Measurements from ENCODE around the gene PLEKHM1. TPM values are rescaled to one million over a fixed set of nuclear protein-coding genes. Genes with fewer than 3 reads are reported as not detected.
"Not testable (repeated sequence)": the region's sequence is repeated elsewhere in the genome, so short reads cannot be mapped to it uniquely, and the experiment has no call there.

PLEKHM1 gene
- 12.7 TPM for polyA plus RNA-seq (2013, experiment 1 of 4)
- polyA plus RNA-seq (2013, experiment 2 of 4): 12.1 TPM
- 6.8 TPM for polyA plus RNA-seq (2013, experiment 3 of 4)
- polyA plus RNA-seq (2013, experiment 4 of 4): 7.4 TPM

DNA sequence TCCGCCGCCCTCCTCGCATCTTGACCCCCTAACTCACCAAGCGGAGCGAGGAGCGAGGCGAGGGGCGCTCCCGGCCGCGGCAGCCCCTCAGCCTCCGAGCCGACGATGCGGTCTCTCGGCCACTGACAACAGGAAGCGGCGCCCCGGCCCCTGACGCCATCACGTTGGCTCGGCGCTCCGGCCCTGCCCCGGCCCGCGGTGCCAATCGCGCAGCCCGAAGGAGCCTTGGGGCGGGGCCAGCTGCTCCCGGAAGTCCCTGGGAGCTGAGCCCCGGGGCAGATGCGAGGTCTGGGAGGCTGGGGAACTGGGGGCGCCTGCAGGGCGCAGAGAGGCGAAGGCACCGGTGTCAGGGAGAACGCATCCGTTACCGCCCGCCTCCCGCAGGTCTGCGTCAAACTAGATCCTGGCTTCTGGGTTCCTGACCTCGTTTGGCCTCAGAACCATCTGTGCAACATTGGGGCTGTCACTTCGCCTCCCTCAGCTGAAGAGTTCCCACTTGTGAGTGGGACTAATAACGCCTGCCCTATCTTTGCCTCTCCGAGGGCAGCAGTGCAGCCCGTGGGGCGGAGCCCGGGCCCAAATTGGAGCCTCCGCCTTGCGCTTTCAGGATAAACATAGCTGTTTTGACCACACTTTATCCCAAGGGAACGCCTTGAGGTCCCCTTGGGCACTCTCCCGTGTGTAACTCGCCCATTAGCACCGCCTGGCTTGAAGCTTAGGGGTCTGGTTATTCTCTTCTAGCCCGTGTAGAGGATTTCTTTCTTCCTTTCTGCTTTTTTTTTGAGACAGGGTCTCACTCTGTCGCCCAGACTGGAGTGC lies at the start of gene PLEKHM1:
TSS of gene PLEKHM1 (minus strand) at position 107 of the 819 bp plus-strand sequence. CDS start 8,237 bp downstream, outside the sequence.
- H3K36me3 ChIP-seq (ENCODE audit: control insufficient read depth, insufficient read depth, low read length); H3K27ac ChIP-seq (ENCODE audit: insufficient read depth, low read depth, low read length, poor library complexity, severe bottlenecking); H3K9me3 ChIP-seq (ENCODE audit: control insufficient read depth, low read length); H3K4me1 ChIP-seq (ENCODE audit: control insufficient read depth, insufficient read depth, low read length); H3K27me3 ChIP-seq (ENCODE audit: control insufficient read depth, insufficient read depth, low read length, poor library complexity, severe bottlenecking): not testable (repeated sequence)
- peak within 1 kb of the TSS; percentile 41 for H3K4me3 ChIP-seq (ENCODE audit: insufficient read depth, low read depth, low read length)
- 2% methylated on average over 53 to 55 of the region's 59 CpGs for WGBS, 2 experiments

- H3K36me3 ChIP-seq (ENCODE audit: control insufficient read depth, insufficient read depth, low read length); H3K27me3 ChIP-seq (ENCODE audit: control insufficient read depth, insufficient read depth, low read length, poor library complexity, severe bottlenecking); H3K27ac ChIP-seq (ENCODE audit: insufficient read depth, low read depth, low read length, poor library complexity, severe bottlenecking); H3K9me3 ChIP-seq (ENCODE audit: control insufficient read depth, low read length); H3K4me3 ChIP-seq (ENCODE audit: insufficient read depth, low read depth, low read length); H3K4me1 ChIP-seq (ENCODE audit: control insufficient read depth, insufficient read depth, low read length): not testable (repeated sequence)
- 89 to 91% methylated on average over 4 of the region's 7 CpGs for WGBS, 2 experiments
Observed at GRCh38 chr17:45538168-45538567, 47.6 kb upstream of the PLEKHM1 start.

- H3K27ac ChIP-seq (ENCODE audit: insufficient read depth, low read depth, low read length, poor library complexity, severe bottlenecking); H3K9me3 ChIP-seq (ENCODE audit: control insufficient read depth, low read length); H3K27me3 ChIP-seq (ENCODE audit: control insufficient read depth, insufficient read depth, low read length, poor library complexity, severe bottlenecking); H3K4me1 ChIP-seq (ENCODE audit: control insufficient read depth, insufficient read depth, low read length); H3K4me3 ChIP-seq (ENCODE audit: insufficient read depth, low read depth, low read length); H3K36me3 ChIP-seq (ENCODE audit: control insufficient read depth, insufficient read depth, low read length): not testable (repeated sequence)
- WGBS, 2 experiments: 97% methylated on average over 3 of the region's 3 CpGs
Observed at GRCh38 chr17:45506072-45506471, 15.6 kb upstream of the PLEKHM1 start.

DNA sequence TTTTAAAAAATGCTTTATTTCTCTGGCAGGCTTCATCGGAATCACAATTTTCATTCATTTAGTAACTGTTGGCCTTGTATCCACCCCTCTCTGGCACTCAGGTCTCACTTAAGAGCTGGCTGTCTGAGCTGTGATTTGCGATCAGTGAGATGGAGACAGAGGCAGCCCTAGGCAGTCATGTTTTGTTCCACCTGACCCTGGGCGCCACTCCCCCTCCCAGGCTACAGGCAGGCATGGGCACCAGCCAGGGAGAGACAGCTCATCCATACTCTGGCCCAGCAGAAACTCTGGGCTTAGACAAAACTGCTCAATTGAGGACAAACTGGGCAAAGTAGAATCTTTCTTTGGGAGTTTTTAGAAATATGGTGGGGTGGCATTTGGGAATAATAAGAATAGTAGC lies 14.7 kb upstream of the PLEKHM1 start:
- H3K9me3 ChIP-seq (ENCODE audit: control insufficient read depth, low read length); H3K4me1 ChIP-seq (ENCODE audit: control insufficient read depth, insufficient read depth, low read length); H3K36me3 ChIP-seq (ENCODE audit: control insufficient read depth, insufficient read depth, low read length); H3K27ac ChIP-seq (ENCODE audit: insufficient read depth, low read depth, low read length, poor library complexity, severe bottlenecking); H3K27me3 ChIP-seq (ENCODE audit: control insufficient read depth, insufficient read depth, low read length, poor library complexity, severe bottlenecking); H3K4me3 ChIP-seq (ENCODE audit: insufficient read depth, low read depth, low read length): not testable (repeated sequence)
- WGBS, 2 experiments: 81 to 84% methylated on average over 3 of the region's 3 CpGs

- not testable (repeated sequence) for H3K27me3 ChIP-seq (ENCODE audit: control insufficient read depth, insufficient read depth, low read length, poor library complexity, severe bottlenecking); H3K4me1 ChIP-seq (ENCODE audit: control insufficient read depth, insufficient read depth, low read length); H3K9me3 ChIP-seq (ENCODE audit: control insufficient read depth, low read length); H3K27ac ChIP-seq (ENCODE audit: insufficient read depth, low read depth, low read length, poor library complexity, severe bottlenecking); H3K36me3 ChIP-seq (ENCODE audit: control insufficient read depth, insufficient read depth, low read length); H3K4me3 ChIP-seq (ENCODE audit: insufficient read depth, low read depth, low read length)
- WGBS, 2 experiments: 62 to 68% methylated on average over 27 to 30 of the region's 33 CpGs
Observed at GRCh38 chr17:45501092-45501707, 10.7 kb upstream of the PLEKHM1 start.

- H3K4me1 ChIP-seq (ENCODE audit: control insufficient read depth, insufficient read depth, low read length); H3K4me3 ChIP-seq (ENCODE audit: insufficient read depth, low read depth, low read length); H3K36me3 ChIP-seq (ENCODE audit: control insufficient read depth, insufficient read depth, low read length); H3K27me3 ChIP-seq (ENCODE audit: control insufficient read depth, insufficient read depth, low read length, poor library complexity, severe bottlenecking); H3K27ac ChIP-seq (ENCODE audit: insufficient read depth, low read depth, low read length, poor library complexity, severe bottlenecking); H3K9me3 ChIP-seq (ENCODE audit: control insufficient read depth, low read length): not testable (repeated sequence)
- 100% methylated on average over 1 of the region's 2 CpGs; no CpG with 5 or more reads in 1 of the 2 experiments for WGBS, 2 experiments
Observed at GRCh38 chr17:45500478-45500877, 10.0 kb upstream of the PLEKHM1 start.

DNA sequence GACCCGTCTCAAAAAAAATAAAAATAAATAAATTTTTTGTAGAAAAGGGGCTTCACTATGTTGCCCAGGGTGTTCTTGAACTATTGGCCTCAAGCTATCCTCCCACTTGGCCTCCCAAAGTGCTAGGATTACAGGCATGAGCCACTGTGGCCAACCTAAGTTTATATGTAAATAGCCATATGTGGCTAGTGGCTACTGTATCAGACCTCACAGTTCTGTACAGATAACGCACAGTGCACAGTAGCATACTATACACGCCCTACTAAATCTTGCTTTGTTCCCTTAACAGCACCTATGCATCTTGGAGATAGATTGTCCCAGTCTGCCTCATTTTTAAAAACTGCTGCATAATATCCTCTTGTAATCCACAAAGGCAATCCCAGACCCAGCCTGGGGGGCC lies 8.7 kb upstream of the PLEKHM1 start:
- H3K9me3 ChIP-seq (ENCODE audit: control insufficient read depth, low read length); H3K27me3 ChIP-seq (ENCODE audit: control insufficient read depth, insufficient read depth, low read length, poor library complexity, severe bottlenecking); H3K36me3 ChIP-seq (ENCODE audit: control insufficient read depth, insufficient read depth, low read length); H3K27ac ChIP-seq (ENCODE audit: insufficient read depth, low read depth, low read length, poor library complexity, severe bottlenecking); H3K4me3 ChIP-seq (ENCODE audit: insufficient read depth, low read depth, low read length); H3K4me1 ChIP-seq (ENCODE audit: control insufficient read depth, insufficient read depth, low read length): not testable (repeated sequence)
- 75 to 98% methylated on average over 1 to 3 of the region's 3 CpGs for WGBS, 2 experiments

DNA sequence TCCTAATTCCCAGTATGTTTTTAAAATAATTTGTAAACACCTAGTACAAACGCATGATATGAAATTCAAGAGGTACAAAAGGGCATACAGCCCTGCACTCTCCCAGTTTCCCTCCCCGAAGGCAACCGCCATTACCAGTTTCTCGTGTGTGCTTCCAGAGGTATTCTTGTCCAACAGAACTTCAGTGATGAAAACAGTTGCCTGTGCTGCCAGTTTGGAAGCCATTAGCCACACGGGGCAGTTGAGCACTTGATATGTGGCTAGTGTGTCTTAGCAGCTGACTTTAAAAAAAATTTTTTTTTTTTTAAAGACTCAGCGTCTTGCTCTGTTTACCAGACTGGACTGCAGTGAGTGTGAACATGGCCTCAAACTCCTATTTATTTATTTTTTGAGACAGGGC lies 7.9 kb upstream of the PLEKHM1 start:
- not testable (repeated sequence) for H3K27me3 ChIP-seq (ENCODE audit: control insufficient read depth, insufficient read depth, low read length, poor library complexity, severe bottlenecking); H3K9me3 ChIP-seq (ENCODE audit: control insufficient read depth, low read length); H3K36me3 ChIP-seq (ENCODE audit: control insufficient read depth, insufficient read depth, low read length); H3K4me1 ChIP-seq (ENCODE audit: control insufficient read depth, insufficient read depth, low read length); H3K4me3 ChIP-seq (ENCODE audit: insufficient read depth, low read depth, low read length); H3K27ac ChIP-seq (ENCODE audit: insufficient read depth, low read depth, low read length, poor library complexity, severe bottlenecking)
- WGBS, 2 experiments: 78 to 82% methylated on average over 2 of the region's 6 CpGs

- not testable (repeated sequence) for H3K27me3 ChIP-seq (ENCODE audit: control insufficient read depth, insufficient read depth, low read length, poor library complexity, severe bottlenecking); H3K9me3 ChIP-seq (ENCODE audit: control insufficient read depth, low read length); H3K4me1 ChIP-seq (ENCODE audit: control insufficient read depth, insufficient read depth, low read length); H3K4me3 ChIP-seq (ENCODE audit: insufficient read depth, low read depth, low read length); H3K27ac ChIP-seq (ENCODE audit: insufficient read depth, low read depth, low read length, poor library complexity, severe bottlenecking); H3K36me3 ChIP-seq (ENCODE audit: control insufficient read depth, insufficient read depth, low read length)
- WGBS, 2 experiments: 95 to 96% methylated on average over 6 to 7 of the region's 8 CpGs
Observed at GRCh38 chr17:45497449-45497848, 6.9 kb upstream of the PLEKHM1 start.

DNA sequence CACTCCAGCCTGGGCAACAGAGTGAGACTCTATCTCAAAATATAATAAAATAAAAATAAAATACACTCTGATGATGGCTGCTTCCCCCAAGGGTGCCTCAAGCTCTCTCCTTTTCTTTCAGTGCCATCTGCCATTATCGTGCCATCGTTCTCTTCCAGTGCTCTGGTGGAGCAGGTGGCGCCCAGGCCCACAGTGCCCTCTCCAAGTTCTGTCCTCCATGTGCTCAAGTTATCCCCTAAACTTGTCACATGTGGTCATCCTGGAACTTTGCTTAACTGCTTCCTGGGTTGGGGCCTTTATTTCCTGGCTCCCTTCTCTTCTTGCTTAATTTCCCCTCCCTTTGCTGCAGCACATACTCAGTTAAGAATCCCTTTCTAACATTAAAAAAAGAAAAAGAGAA lies 6.0 kb upstream of the PLEKHM1 start:
- not testable (repeated sequence) for H3K4me3 ChIP-seq (ENCODE audit: insufficient read depth, low read depth, low read length); H3K27me3 ChIP-seq (ENCODE audit: control insufficient read depth, insufficient read depth, low read length, poor library complexity, severe bottlenecking); H3K36me3 ChIP-seq (ENCODE audit: control insufficient read depth, insufficient read depth, low read length); H3K4me1 ChIP-seq (ENCODE audit: control insufficient read depth, insufficient read depth, low read length); H3K27ac ChIP-seq (ENCODE audit: insufficient read depth, low read depth, low read length, poor library complexity, severe bottlenecking); H3K9me3 ChIP-seq (ENCODE audit: control insufficient read depth, low read length)
- 91 to 94% methylated on average over 2 to 3 of the region's 3 CpGs for WGBS, 2 experiments

All from ectodermal cell (in vitro differentiated cells).